NCI-H1694 (cell line): ENCODE measurements around the gene MME.
"Not testable (repeated sequence)": the region's sequence is repeated elsewhere in the genome, so short reads cannot be mapped to it uniquely, and the experiment has no call there.

ENCODE experiments used
- DNase-seq: peaks from one replicate; lab custom pipeline; 2025; lab: John Stamatoyannopoulos, UW

The MME gene

GRCh38 chr3:155193868-155194267, 113.7 kb downstream of the MME start:
- DNase-seq = no peak

DNA sequence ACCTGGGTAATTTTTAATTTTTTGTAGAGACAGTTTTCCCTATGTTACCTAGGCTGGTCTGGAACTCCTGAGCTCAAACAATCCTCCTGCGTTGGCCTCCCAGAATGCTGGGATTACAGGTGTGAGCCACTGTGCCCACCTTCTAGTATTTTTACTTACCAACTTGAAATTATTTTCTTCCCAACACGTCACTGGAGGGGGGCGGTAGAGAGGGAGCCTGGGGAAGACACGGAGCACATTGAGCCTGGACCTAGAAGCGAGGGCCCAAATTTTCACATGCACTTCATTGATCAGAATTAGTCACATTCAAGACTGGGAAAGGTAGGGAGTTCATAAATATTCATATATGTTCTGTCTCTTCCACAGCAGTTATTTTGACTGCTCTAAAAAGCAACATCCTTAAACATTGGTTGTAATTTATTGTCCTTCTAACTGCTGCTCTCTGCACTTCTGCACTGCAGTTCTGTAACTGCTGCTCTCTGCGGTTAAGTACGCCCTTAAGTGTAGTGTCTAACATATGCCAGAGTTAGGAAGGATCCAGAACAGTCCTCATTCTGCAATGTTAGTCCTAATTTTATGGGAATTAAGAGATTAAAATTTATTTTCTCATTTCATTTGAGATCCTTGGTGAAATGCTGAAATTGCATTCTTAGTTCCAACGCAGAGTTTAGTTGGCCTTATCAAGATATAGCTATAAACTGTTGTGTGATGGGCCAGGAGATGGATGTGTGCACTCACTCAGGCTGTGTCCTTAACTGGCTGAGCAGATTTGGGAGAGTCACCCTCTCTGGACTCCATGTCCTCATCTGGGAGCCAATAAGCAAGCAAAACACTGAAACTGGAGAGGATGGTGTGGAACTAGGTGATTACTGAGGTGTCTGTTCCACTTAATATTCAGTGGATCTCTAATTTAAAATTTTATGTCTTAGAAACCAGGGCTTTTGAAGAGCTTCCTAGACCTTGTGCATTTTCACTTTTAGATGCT, 115.1 kb downstream of the MME start:
- no peak for DNase-seq

DNA sequence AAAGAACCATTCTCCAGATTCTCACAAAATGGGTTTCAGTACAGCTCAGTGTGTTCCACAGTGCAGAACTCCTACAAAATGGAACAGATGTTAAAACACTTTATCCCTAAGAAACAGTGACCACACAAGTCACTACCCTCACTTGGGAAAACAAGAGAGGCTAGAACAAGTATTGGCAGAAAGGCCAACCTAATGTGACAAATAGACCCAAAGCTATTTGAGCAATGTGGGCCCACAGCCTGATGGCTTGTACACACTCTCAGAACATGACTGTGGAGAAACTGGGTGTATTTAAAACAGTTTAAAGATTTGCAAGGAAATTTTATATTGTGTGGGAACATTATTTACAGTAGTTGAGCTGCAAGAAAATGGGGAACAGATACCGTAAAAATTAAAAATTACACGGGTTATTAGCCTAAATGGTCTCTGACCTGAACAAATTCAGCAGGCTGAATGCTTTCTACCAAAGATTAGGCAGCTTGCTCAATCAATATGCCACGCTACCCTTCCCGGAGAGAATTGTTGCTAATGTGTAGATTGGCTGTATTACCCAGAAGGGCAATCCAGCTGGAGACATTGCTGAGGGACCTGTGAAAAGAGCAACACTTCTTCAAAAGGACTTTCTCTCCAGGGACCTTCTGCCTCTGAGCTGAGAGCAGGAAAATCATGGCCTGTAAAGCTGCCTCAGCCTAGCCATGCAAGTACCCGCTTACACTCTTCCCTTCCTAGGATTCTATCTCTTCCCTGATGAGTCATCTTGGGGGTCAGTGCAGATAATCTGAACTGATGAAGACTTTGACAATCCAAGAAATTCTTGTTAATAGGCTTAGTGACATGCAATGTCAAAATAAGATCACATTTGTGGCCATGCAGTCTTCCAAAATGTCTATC, 116.3 kb downstream of the MME start:
- DNase-seq = no peak

DNA sequence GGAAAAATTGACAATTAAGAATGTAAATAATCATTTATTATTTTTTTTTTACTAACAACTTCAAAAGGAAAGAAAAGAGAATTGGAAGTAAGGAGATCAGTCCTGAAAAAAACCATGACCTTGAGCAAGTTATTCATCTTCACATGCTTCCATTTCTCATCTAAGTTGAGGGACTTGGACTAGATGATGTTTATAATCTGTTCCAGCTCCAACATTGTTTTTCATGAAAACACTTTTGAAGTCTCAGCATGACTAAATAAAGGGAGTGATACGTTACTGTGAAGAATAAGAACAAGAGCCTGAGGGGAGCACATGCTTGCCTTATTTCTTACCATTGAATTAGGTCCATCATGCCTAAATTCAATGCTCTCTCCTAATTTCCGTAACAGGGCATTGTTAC, 117.7 kb downstream of the MME start:
- no peak for DNase-seq

GRCh38 chr3:155202626-155203025, 122.5 kb downstream of the MME start:
- DNase-seq = no peak

GRCh38 chr3:155204851-155205250, 124.7 kb downstream of the MME start:
- DNase-seq = no peak

GRCh38 chr3:155208183-155208800, 128.2 kb downstream of the MME start:
- no peak for DNase-seq

GRCh38 chr3:155210736-155211135, 130.6 kb downstream of the MME start:
- no peak for DNase-seq

- DNase-seq = no peak
Observed at GRCh38 chr3:155211266-155211665, 131.1 kb downstream of the MME start.

- DNase-seq = no peak
Observed at GRCh38 chr3:155211940-155212339, 131.8 kb downstream of the MME start.

GRCh38 chr3:155216007-155216406, 135.9 kb downstream of the MME start:
- DNase-seq = not testable (repeated sequence)

DNA sequence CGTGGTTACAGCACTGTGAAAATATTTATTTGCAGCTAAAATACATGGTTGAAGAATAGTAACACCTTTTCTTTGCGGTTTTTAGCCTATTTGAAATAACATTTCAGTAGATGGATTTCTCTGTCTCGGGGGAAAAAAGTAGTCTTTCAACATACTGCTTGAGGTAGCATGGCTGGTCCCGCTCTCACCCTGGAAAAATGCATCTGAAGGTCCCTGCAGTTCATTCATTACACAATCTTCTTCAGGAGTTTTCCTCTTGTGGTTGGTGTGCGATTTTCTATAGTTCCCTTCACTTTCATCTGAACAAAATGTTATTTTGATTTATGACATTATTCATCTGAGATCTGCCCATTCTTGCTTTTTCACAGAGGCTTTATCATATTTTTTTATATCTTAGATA, 137.5 kb downstream of the MME start:
- no peak for DNase-seq

- no peak for DNase-seq
Observed at GRCh38 chr3:155218462-155218861, 138.3 kb downstream of the MME start.

GRCh38 chr3:155219106-155219505, 139.0 kb downstream of the MME start:
- DNase-seq = no peak

GRCh38 chr3:155225417-155225816, 145.3 kb downstream of the MME start:
- DNase-seq = no peak

DNA sequence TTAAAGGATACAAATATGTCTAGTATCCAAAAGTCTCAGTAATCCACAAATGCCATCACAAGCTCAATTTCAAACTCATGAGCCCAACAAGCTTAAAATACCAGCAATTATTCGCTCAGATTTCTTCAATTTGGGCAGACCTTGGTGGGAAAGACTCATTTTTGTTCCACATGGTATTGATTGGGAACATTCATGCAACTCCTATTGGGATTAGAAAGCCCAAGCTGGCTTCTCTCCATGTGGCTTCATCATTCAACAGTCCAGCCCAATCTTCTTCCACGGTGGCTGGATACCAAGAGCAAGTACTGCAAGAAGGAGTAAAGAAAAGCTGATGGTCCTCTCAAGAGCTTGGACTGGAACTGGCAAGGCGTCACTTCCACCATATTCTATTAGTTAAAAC, 147.0 kb downstream of the MME start:
- DNase-seq = no peak

- DNase-seq = no peak
Observed at GRCh38 chr3:155228676-155229075, 148.6 kb downstream of the MME start.

GRCh38 chr3:155229086-155229485, 149.0 kb downstream of the MME start:
- no peak for DNase-seq

DNA sequence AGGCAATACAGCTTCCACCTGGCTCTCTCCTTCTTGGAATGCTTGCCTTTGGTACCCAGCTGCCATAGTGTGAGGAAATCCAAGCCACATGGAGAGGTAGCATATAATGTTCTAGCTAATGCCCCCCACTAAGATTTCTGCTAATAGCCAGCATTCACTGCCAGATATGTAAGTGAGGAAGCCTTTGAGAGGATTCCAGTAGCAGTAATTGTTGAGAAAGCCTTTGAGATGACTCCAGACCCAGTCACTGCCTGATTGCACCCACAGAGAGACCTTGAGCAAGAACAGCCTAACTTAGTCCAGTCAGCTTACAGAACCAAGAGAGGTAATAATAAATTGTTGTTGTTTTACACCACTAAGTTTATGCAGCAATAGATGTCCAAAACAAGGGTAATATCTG, 150.3 kb downstream of the MME start:
- no peak for DNase-seq

DNA sequence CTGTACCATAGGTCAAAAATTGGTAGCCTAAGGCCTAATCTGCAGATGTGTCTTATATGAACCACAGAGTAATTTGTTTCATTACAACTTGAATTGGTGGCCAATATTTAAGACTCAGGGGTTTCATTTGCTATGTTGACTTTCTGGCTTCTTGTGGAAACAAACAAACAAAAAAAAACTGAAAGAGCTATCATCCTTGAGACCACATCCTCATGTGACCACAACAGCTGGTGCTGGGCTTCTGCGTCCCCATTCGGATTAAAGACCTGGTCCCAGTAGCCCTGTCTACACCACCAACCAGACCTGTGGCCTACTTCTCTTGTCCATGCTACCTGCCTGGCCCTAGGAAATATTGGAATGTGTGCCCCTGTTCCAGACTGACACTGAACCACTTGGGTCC, 151.7 kb downstream of the MME start:
- no peak for DNase-seq

DNA sequence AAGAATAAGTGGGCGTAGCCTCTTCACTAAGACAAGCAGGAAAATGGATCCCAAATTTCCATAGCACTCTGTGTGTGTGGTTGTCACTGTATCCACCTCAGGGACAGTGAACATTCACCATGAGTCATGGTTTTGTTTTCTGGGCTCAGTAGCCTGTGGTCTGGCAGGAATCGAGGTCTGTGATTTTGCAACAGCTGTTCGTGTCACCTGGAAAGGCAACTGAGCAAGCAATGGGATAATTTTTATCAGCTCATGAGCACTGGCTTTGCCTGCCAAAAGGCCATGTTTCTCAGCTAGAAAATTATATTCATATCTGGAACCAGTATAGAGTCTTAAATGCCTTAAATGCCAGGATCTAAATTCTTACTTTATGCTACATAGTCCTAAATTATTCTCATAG, 152.5 kb downstream of the MME start:
- DNase-seq = no peak

DNA sequence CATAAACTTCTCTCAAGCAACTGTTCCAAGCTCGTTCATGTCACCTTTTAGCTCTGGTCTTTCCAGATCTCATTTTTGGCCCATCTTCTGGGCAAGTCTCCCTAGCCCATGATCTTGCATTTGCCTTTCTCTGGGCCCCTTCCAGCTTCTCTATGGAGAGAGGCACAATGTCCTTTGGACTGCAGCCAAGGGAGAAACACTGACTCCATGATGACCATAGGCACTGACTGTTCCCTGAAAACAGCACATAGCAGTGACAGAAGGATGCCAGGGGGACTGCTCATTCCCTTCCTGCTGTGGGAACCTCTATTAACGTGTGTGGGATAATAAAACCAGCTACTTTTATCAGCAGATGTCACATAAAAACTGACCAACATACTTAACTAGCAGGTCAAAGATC, 153.1 kb downstream of the MME start:
- no peak for DNase-seq
